HG02938 (cell line): ENCODE results near the gene P2RX1.

Experiments
- ATAC-seq: cut with Tn5 transposase; IDR thresholded peaks from one replicate; pipeline ENCODE4 v1.9.1; 2021; ENCODE audit warnings: mild to moderate bottlenecking, moderate library complexity; ENCODE audit not compliant: unreplicated experiment

P2RX1 gene

GRCh38 chr17:3889325-3890012 is 26.8 kb downstream of the P2RX1 start:
- ATAC-seq: no peak

- no peak for ATAC-seq
These were observed 27.7 kb downstream of the P2RX1 start for GRCh38 chr17:3888343-3889171.

DNA sequence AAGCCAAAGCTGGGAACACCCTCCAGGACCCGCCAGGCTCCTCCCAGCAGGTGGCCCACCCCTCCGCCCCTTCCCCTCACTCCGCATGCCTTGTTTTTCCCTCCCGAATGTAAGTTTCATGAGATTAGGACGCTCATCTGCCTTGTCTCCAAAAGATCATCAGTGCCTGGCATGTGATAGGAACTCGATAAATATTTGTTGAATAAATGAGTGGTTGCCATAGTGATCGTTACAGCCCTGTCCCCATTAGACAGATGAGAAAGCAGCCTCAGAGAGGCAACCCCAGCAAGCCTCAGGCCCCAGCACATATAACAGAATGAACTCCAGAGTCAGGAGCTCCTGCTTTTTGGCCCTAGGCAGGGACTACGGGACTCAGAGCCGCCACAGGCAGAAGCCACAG is 28.5 kb downstream of the P2RX1 start:
- ATAC-seq: no peak

GRCh38 chr17:3887394-3887793 is 28.9 kb downstream of the P2RX1 start:
- ATAC-seq: no peak

DNA sequence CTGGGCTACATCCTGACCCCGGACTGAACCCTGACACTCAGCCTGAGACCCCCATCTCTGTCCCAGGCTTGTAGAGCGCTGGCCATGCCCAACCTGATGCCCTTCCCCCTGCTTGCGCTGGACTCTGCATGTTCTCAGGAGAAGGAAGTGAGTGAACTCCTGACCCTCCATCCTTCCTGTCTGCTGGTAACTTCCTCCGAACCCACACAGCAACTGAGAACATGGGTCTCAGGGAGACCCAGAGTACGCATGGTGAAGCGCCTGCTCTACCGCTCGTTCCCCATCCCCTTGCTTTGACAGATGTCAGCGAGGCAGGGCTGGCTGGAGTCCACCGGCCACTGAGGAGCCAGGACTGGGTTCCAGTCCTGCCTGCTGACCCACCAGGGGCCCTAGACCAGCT is 29.5 kb downstream of the P2RX1 start:
- ATAC-seq: no peak

- no peak for ATAC-seq
These were observed 30.3 kb downstream of the P2RX1 start for GRCh38 chr17:3885970-3886369.

GRCh38 chr17:3885271-3885670 is 31.0 kb downstream of the P2RX1 start:
- no peak for ATAC-seq

DNA sequence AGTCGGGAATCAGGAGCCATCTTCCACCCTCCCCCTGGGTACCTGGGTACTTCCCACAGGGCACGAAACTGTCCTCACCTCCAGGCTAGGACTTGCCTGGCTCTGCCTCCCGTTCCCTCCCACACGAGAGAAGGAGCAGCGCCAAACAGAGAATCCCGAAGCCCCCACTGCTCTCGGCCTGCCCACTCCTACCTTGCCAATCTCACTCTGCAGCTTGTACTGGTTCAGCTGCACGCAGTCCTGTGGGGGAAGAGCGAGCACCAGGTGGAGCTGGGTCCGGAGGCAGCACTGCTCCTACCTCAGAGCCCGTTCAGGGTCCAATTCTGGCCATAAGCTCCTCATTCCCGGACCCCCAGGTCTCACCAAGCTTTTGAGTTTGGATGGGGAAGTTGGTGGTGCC is 32.1 kb downstream of the P2RX1 start:
- no peak for ATAC-seq

DNA sequence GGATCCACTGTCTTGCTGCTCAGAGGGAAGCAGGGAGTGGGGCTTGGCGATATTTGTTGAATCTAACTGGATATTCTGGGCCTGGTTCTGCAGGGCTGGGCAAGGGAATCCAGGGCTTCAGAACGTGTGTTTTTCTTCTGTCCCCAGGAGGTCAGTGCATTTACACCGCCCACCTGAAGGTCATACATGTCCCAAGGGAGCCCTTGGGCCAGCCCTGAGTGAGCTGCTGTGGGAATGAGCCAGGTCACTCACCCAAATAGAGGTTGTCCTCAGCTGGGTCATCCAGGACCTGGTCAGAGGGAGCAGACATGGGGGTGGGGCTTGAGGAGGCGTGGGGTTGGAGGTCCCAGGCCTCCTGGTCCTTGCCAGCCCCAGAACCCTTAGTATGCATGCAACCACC is 34.0 kb downstream of the P2RX1 start:
- ATAC-seq: no peak

GRCh38 chr17:3880983-3881382 is 35.3 kb downstream of the P2RX1 start:
- ATAC-seq: no peak

GRCh38 chr17:3879591-3880417 is 36.5 kb downstream of the P2RX1 start:
- ATAC-seq: no peak

GRCh38 chr17:3879186-3879585 is 37.1 kb downstream of the P2RX1 start:
- no peak for ATAC-seq

GRCh38 chr17:3877220-3877619 is 39.0 kb downstream of the P2RX1 start:
- ATAC-seq: no peak

- no peak for ATAC-seq
These were observed 40.9 kb downstream of the P2RX1 start for GRCh38 chr17:3875317-3875716.

- no peak for ATAC-seq
These were observed 42.4 kb downstream of the P2RX1 start for GRCh38 chr17:3873862-3874261.

DNA sequence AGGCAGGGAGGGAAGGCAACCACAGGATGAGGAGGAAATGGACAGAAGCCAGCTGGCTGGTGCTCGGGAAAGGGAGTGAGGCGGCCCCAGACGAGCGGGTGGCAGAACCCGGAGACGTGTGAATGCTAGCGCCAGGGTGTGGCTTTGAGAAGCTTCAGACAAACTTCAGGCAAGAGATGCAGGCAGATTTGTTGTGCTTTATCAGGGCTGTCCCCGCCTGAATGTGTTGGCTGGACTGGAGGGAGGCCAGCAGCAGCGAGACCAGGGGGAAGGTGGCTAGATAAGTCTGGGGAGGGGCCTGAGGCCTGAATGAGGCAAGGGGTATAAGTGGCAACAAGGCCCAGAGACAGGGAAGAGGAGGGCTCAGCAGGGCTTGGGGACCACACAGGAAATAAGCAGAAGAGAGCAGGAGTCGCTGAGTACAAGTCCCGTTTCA is 45.4 kb downstream of the P2RX1 start:
- no peak for ATAC-seq

DNA sequence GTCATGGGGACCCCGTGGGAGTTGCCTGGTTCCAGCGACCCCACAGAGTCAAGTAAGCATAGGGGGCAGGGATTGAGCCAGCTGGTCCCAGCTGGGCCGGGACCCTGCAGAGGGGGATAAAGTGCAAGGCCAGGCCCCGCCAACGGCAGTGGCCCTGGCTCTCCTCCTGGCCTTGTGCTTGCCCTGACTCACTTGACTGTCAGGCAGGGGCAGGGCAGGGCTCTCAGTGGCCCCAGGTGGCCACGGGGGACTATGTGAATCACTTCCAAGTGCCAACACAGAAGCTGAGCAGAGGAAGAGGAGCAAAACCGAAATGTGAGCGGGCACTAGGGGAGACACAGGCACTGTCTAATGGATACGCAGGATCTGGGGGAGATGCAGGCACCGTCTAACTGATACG is 48.7 kb downstream of the P2RX1 start:
- no peak for ATAC-seq

GRCh38 chr17:3867106-3867505 is 49.2 kb downstream of the P2RX1 start:
- ATAC-seq: no peak

- no peak for ATAC-seq
These were observed 50.0 kb downstream of the P2RX1 start for GRCh38 chr17:3866276-3866675.

- no peak for ATAC-seq
These were observed 51.1 kb downstream of the P2RX1 start for GRCh38 chr17:3865176-3865575.

GRCh38 chr17:3864534-3864933 is 51.7 kb downstream of the P2RX1 start:
- no peak for ATAC-seq
